RCC 7860 (cell line): Measurements from ENCODE around the gene LSP1.
"Not testable (repeated sequence)": the region's sequence is repeated elsewhere in the genome, so short reads cannot be mapped to it uniquely, and the experiment has no call there.

Experiments used
- DNase-seq: peaks from one replicate; pipeline ENCODE4 v3.0.0-alpha.2; 2015; ENCODE audit warnings: low spot score
- FAIRE-seq: peaks from 2 replicates; lab custom pipeline; 2012; peaks lifted over from hg19 to GRCh38; lab: Jason Lieb, UNC

LSP1 gene

GRCh38 chr11:1937616-1938342, 84.9 kb downstream of the LSP1 start:
- FAIRE-seq (no peak), DNase-seq (no peak)

- DNase-seq (no peak), FAIRE-seq (no peak)
Observed at GRCh38 chr11:1938343-1939005, 85.6 kb downstream of the LSP1 start.

- DNase-seq (no peak), FAIRE-seq (no peak)
Observed at GRCh38 chr11:1939006-1939625, 86.2 kb downstream of the LSP1 start.

GRCh38 chr11:1939788-1940187, 86.9 kb downstream of the LSP1 start:
- FAIRE-seq, DNase-seq: not testable (repeated sequence)
